CD4-positive, CD25-positive, alpha-beta regulatory T cell (primary cell): ENCODE data around the gene IFITM1. TPM values are rescaled to one million over a fixed set of nuclear protein-coding genes. Genes with fewer than 3 reads are reported as not detected.

Source experiments
- ATAC-seq, 2 donors: fragments of 150-1000 bp; cut with Tn5 transposase; one replicate each; pipeline ENCODE4 v1.10.0; 2021; ENCODE audit warnings: low read depth in 2 of 2, moderate number of reproducible peaks in 2 of 2, moderate library complexity in 1 of 2
- DNase-seq, 3 donors: peaks; one replicate each; pipeline versions ENCODE4 v3.0.0 to v3.0.0-alpha.2; 2012 to 2022; ENCODE audit warnings: mixed read lengths in 1 of 3
- H3K27ac ChIP-seq: one replicate; pipeline ENCODE4 v1.7.0; 2013; ENCODE audit warnings: mild to moderate bottlenecking, low read length; ENCODE audit not compliant: insufficient read depth, poor library complexity, severe bottlenecking
- H3K27me3 ChIP-seq: one replicate; pipeline ENCODE4 v1.7.0; 2013; ENCODE audit warnings: low read length; ENCODE audit not compliant: control insufficient read depth, insufficient read depth
- H3K36me3 ChIP-seq: one replicate; pipeline ENCODE4 v1.7.0; 2013; ENCODE audit warnings: mild to moderate bottlenecking, low read length, moderate library complexity; ENCODE audit not compliant: control insufficient read depth, insufficient read depth
- H3K4me1 ChIP-seq: 2 replicates; pipeline ENCODE4 v1.7.0; 2013; ENCODE audit warnings: mild to moderate bottlenecking, low read length; ENCODE audit not compliant: insufficient read depth, control insufficient read depth, poor library complexity, severe bottlenecking
- H3K4me3 ChIP-seq: one replicate; pipeline ENCODE4 v1.7.0; 2013; ENCODE audit warnings: low read depth, mild to moderate bottlenecking, low read length, moderate library complexity
- H3K9me3 ChIP-seq, 2 experiments: 1 replicate in 1 of 2; 2 replicates in 1 of 2; pipeline ENCODE4 v1.7.0; 2013; ENCODE audit warnings: low read length in 2 of 2, mild to moderate bottlenecking in 1 of 2, moderate library complexity in 1 of 2; ENCODE audit not compliant: control insufficient read depth in 2 of 2
- H3K27ac Mint-ChIP-seq, 3 donors: one replicate each; pipeline ENCODE4 v1.8.0; 2020 to 2022; ENCODE audit warnings: mild to moderate bottlenecking in 3 of 3, mixed read lengths in 3 of 3, moderate library complexity in 2 of 3
- H3K27me3 Mint-ChIP-seq: one replicate; pipeline ENCODE4 v1.8.0; 2022; ENCODE audit warnings: mild to moderate bottlenecking, mixed read lengths
- H3K36me3 Mint-ChIP-seq: one replicate; pipeline ENCODE4 v1.8.0; 2020; ENCODE audit warnings: mixed read lengths
- H3K4me1 Mint-ChIP-seq, 4 donors: one replicate each; pipeline ENCODE4 v1.8.0; 2020 to 2022; ENCODE audit warnings: mixed read lengths in 4 of 4, mild to moderate bottlenecking in 1 of 4
- H3K4me3 Mint-ChIP-seq, 4 donors: one replicate each; pipeline ENCODE4 v1.8.0; 2020 to 2022; ENCODE audit warnings: mild to moderate bottlenecking in 4 of 4, mixed read lengths in 4 of 4, moderate library complexity in 3 of 4
- H3K9me3 Mint-ChIP-seq, 7 donors: one replicate each; pipeline ENCODE4 v1.8.0; 2020 to 2022; ENCODE audit warnings: mixed read lengths in 7 of 7, mild to moderate bottlenecking in 3 of 7, moderate library complexity in 2 of 7
- polyA plus RNA-seq, 4 donors: library from polyadenylated mRNA; unstranded; fragments of 300-500 nt; fragmentation: Illumina TruSeq; gene quantifications; one replicate each; pipeline ENCODE4 v1.2.3, GENCODE V29; 2021
- total RNA-seq: library from RNA; stranded (reverse); gene quantifications from one replicate; pipeline ENCODE4 v1.2.3, GENCODE V29; 2022

Gene IFITM1
- total and polyA plus RNA-seq, 5 donors from 2014 or later = 320 to 1,544 (median 1,395) TPM

- H3K27me3 ChIP-seq = peaks cover 16% of the 10 kb centered on the region
- peak; percentile 36 to 46 for ATAC-seq
- no peak overlapping the region for H3K27ac Mint-ChIP-seq
- no peaks in the 10 kb centered on the region for H3K9me3 ChIP-seq
- no peak overlapping the region for H3K27ac ChIP-seq
- peaks cover 48% of the 10 kb centered on the region for H3K4me1 ChIP-seq
- no peak overlapping the region for H3K4me3 ChIP-seq
- H3K36me3 ChIP-seq = no peaks in the 10 kb centered on the region
- peaks cover 63% of the 10 kb centered on the region for H3K27me3 Mint-ChIP-seq
- H3K9me3 Mint-ChIP-seq = peaks cover 0 to 1% (median 0%) of the 10 kb centered on the region in 7 donors
- peak in 2 of 3 donors; percentile 39 to 51 for DNase-seq
- peaks cover 14% of the 10 kb centered on the region for H3K36me3 Mint-ChIP-seq
- peak overlapping the region in 3 of 4 donors; percentile 73 to 90 (median 90) for H3K4me3 Mint-ChIP-seq
- peaks cover 5 to 55% (median 13%) of the 10 kb centered on the region in 4 donors for H3K4me1 Mint-ChIP-seq
These were observed 33.7 kb upstream of the IFITM1 start for GRCh38 chr11:279966-280705.

- Histone ChIP-seq H3K4me3 (peak overlapping the region; percentile 37), H3K4me1 (peaks cover 48% of the 10 kb centered on the region), H3K27ac (no peak overlapping the region), H3K27me3 (peaks cover 16% of the 10 kb centered on the region), H3K36me3 (no peaks in the 10 kb centered on the region), H3K9me3 (no peaks in the 10 kb centered on the region)
- Mint-ChIP-seq H3K36me3 (peaks cover 14% of the 10 kb centered on the region), H3K9me3 (peaks cover 0 to 1% (median 0%) of the 10 kb centered on the region in 7 donors), H3K27me3 (peaks cover 67% of the 10 kb centered on the region), H3K27ac (peak overlapping the region in 1 of 3 donors; percentile 14), H3K4me1 (peaks cover 5 to 60% (median 12%) of the 10 kb centered on the region in 4 donors), H3K4me3 (peak overlapping the region; percentile 68 to 90 (median 82))
- ATAC-seq (peak; percentile 42 to 54), DNase-seq (peak in 2 of 3 donors; percentile 44 to 56)
These were observed 32.9 kb upstream of the IFITM1 start for GRCh38 chr11:280706-281485.

GRCh38 chr11:281486-282161 is 32.2 kb upstream of the IFITM1 start:
- Histone ChIP-seq H3K27ac (no peak overlapping the region), H3K9me3 (no peaks in the 10 kb centered on the region), H3K36me3 (no peaks in the 10 kb centered on the region), H3K4me1 (peaks cover 50% of the 10 kb centered on the region), H3K4me3 (peak overlapping the region; percentile 7), H3K27me3 (peaks cover 16% of the 10 kb centered on the region)
- DNase-seq = no peak
- no peak for ATAC-seq
- H3K36me3 Mint-ChIP-seq = peaks cover 6% of the 10 kb centered on the region
- peaks cover 0 to under 1% (median 0%) of the 10 kb centered on the region in 7 donors for H3K9me3 Mint-ChIP-seq
- no peak overlapping the region for H3K27ac Mint-ChIP-seq
- H3K4me3 Mint-ChIP-seq = peak overlapping the region; percentile 68 to 90 (median 82)
- H3K4me1 Mint-ChIP-seq = peaks cover 2 to 62% (median 12%) of the 10 kb centered on the region in 4 donors
- H3K27me3 Mint-ChIP-seq = peaks cover 67% of the 10 kb centered on the region

GRCh38 chr11:282171-282570 is 31.7 kb upstream of the IFITM1 start:
- DNase-seq (no peak), ATAC-seq (no peak)
- H3K27me3 ChIP-seq = peaks cover 16% of the 10 kb centered on the region
- H3K27ac Mint-ChIP-seq = no peak overlapping the region
- H3K27me3 Mint-ChIP-seq = peaks cover 67% of the 10 kb centered on the region
- H3K9me3 ChIP-seq = no peaks in the 10 kb centered on the region
- no peak overlapping the region for H3K4me3 ChIP-seq
- H3K4me1 ChIP-seq = peaks cover 54% of the 10 kb centered on the region
- H3K27ac ChIP-seq = no peak overlapping the region
- H3K9me3 Mint-ChIP-seq = no peaks in the 10 kb centered on the region
- peaks cover 0 to 63% (median 15%) of the 10 kb centered on the region in 4 donors for H3K4me1 Mint-ChIP-seq
- no peaks in the 10 kb centered on the region for H3K36me3 ChIP-seq
- peak overlapping the region; percentile 59 to 90 (median 79) for H3K4me3 Mint-ChIP-seq
- H3K36me3 Mint-ChIP-seq = peaks cover 4% of the 10 kb centered on the region

- no peaks in the 10 kb centered on the region for H3K9me3 Mint-ChIP-seq
- H3K4me3 ChIP-seq = no peak overlapping the region
- DNase-seq = no peak
These were observed 31.0 kb upstream of the IFITM1 start for GRCh38 chr11:282630-283360.

GRCh38 chr11:283405-284104 is 30.3 kb upstream of the IFITM1 start:
- Mint-ChIP-seq H3K36me3 (peaks cover 4% of the 10 kb centered on the region), H3K27me3 (peaks cover 57% of the 10 kb centered on the region), H3K4me1 (peaks cover 0 to 58% (median 7%) of the 10 kb centered on the region in 4 donors), H3K27ac (peak overlapping the region in 1 of 3 donors; percentile 61), H3K4me3 (peak overlapping the region; percentile 21 to 81 (median 57)), H3K9me3 (no peaks in the 10 kb centered on the region)
- Histone ChIP-seq H3K4me3 (no peak overlapping the region), H3K4me1 (peaks cover 59% of the 10 kb centered on the region), H3K27ac (no peak overlapping the region), H3K9me3 (no peaks in the 10 kb centered on the region), H3K36me3 (no peaks in the 10 kb centered on the region), H3K27me3 (peaks cover 7% of the 10 kb centered on the region)
- no peak for ATAC-seq
- no peak for DNase-seq

More at GRCh38 chr11:282630-283360, 31.0 kb upstream of the IFITM1 start:
- no peaks in the 10 kb centered on the region for H3K9me3 ChIP-seq
- no peak for ATAC-seq
- H3K4me3 Mint-ChIP-seq = peak overlapping the region; percentile 68 to 90 (median 86)
- H3K27ac ChIP-seq = no peak overlapping the region
- H3K4me1 ChIP-seq = peaks cover 58% of the 10 kb centered on the region
- peak overlapping the region in 2 of 3 donors; percentile 29 to 46 for H3K27ac Mint-ChIP-seq
- peaks cover 4% of the 10 kb centered on the region for H3K36me3 Mint-ChIP-seq
- peaks cover 0 to 61% (median 11%) of the 10 kb centered on the region in 4 donors for H3K4me1 Mint-ChIP-seq
- peaks cover 12% of the 10 kb centered on the region for H3K27me3 ChIP-seq
- H3K27me3 Mint-ChIP-seq = peaks cover 62% of the 10 kb centered on the region
- H3K36me3 ChIP-seq = no peaks in the 10 kb centered on the region
